ENCODE data around the gene ZFP90.

ZFP90 gene

DNA sequence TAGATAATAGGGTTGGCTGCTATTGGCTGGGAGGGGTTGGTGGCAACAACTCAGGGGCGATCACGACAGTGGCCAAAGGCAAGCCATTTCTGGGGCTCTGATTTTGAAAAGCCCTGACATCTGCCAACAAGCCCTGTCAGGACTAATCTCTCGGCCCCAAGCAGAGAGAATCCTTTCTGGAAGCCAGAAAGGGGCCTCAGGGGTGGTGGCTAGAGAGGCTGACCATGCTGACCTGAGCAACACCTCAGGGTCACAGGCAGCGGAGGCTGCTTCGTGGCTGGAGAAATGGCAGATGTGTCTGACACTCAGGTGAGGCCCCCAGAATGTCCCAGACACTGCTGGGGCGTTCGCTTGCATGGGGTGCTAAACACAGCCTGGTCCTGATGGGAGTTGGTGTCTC, 35.0 kb upstream of the ZFP90 start:
- no peak overlapping the region for H3K27ac ChIP-seq
- no peaks in the 10 kb centered on the region for H3K27me3 ChIP-seq (replicated peaks)
- H3K36me3 ChIP-seq (replicated peaks), result no peaks in the 10 kb centered on the region
- in situ Hi-C loops (cut with HindIII; ENCODE audit: low pct_ligation_motif_present, low sequenced_read_pairs), result no loop called here
- H3K4me3 ChIP-seq (ENCODE audit: low read depth, low read length), result no peak overlapping the region
- no peak for DNase-seq
- TF ChIP-seq, protein P1, sequence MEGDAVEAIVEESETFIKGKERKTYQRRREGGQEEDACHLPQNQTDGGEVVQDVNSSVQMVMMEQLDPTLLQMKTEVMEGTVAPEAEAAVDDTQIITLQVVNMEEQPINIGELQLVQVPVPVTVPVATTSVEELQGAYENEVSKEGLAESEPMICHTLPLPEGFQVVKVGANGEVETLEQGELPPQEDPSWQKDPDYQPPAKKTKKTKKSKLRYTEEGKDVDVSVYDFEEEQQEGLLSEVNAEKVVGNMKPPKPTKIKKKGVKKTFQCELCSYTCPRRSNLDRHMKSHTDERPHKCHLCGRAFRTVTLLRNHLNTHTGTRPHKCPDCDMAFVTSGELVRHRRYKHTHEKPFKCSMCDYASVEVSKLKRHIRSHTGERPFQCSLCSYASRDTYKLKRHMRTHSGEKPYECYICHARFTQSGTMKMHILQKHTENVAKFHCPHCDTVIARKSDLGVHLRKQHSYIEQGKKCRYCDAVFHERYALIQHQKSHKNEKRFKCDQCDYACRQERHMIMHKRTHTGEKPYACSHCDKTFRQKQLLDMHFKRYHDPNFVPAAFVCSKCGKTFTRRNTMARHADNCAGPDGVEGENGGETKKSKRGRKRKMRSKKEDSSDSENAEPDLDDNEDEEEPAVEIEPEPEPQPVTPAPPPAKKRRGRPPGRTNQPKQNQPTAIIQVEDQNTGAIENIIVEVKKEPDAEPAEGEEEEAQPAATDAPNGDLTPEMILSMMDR (IDR thresholded peaks at IDR 0.05; ENCODE audit: low read depth, low read length, missing control alignments), result no peak

DNA sequence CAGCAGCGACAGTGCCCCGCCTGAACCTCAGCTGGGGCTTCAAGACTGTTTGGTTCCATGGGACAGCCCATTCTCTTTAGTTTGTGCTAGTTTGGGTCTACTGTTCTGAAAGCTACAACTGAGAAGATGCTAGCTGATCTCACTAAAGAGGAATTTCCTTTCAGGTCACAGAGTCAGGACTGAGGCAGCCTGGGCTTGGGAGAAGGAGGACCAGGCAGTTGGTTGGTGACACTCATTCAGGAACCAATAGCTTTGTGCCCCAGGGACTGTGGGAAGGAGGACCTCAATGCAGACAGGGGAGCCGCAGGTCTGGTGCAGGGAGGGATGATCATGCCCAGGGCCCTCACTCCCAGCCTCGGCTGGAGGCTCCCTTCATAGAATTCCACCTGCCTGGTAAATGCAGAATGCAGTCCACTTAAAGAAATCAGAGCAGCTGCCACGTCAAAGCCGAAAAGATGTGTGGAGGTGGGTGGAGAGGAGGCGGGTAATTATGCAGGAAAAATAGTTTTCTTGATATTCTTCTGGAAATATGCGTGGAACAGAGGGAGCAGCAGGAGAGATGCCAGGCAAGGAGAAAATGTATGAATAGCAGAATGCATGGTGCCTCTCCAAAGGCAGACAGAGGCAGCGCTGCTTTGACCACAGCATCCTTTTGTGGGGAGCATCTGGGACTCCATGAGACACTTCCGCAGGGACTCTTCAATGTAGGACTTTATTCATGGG, 32.6 kb upstream of the ZFP90 start:
- Histone ChIP-seq H3K27me3 (replicated peaks) (no peaks in the 10 kb centered on the region), H3K36me3 (replicated peaks) (no peaks in the 10 kb centered on the region), H3K27ac (no peak overlapping the region), H3K4me3 (ENCODE audit: low read depth, low read length) (no peak overlapping the region)
- peak; percentile 11 for DNase-seq
- TF ChIP-seq, protein P1 (IDR thresholded peaks at IDR 0.05; ENCODE audit: low read depth, low read length, missing control alignments), result no peak
- in situ Hi-C loops (cut with HindIII; ENCODE audit: low pct_ligation_motif_present, low sequenced_read_pairs), result no loop called here

DNA sequence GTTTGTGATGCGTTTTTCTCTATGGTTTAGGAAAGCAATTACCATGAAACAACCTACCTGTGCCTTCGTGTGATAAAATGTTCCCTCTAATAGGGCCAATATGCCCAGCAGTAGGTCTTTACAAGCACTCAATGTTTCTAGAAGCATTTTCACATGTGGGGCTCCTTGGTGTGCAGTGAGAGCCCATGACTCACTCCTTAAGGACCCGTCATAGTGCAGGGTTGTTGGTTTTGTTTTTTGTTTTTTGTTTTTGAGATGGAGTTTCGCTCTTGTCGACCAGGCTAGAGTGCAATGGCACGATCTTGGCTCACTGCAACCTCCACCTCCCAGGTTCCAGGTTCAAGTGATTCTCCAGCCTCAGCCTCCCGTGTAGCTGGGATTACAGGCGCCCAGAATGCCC, 31.1 kb upstream of the ZFP90 start:
- no peak for DNase-seq
- Histone ChIP-seq H3K27me3 (replicated peaks) (no peaks in the 10 kb centered on the region), H3K27ac (no peak overlapping the region), H3K36me3 (replicated peaks) (no peaks in the 10 kb centered on the region), H3K4me3 (ENCODE audit: low read depth, low read length) (no peak overlapping the region)
- TF ChIP-seq, protein P1 (IDR thresholded peaks at IDR 0.05; ENCODE audit: low read depth, low read length, missing control alignments), result no peak
- in situ Hi-C loops (cut with HindIII; ENCODE audit: low pct_ligation_motif_present, low sequenced_read_pairs), result no loop called here

DNA sequence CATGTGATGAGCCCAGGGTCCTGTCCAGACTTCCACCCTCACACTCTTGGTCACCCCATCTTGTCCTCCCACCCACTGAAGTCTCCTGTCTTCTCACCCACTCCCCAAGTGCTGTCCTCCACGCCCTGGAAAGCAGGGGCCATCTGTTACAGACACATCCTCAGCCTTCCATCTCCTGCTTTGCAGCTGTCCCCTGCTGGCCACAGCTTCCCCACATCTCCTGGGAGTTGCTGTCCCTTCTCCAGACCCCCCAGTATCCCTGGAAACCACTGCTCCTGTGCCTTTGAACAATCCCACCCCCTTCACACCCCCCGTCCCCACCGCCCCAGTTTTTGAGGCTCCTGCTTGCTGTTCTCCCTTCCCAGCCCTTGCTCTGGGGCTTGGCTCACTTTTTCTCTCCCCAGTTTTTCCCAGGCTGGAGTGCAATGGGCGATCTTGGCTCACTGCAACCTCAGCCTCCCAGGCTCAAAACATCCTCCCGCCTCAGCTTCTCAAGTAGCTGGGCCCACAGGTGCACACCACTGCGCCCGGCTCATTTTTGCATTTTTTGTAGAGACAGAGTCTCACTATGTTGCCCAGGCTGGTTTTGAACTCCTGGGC, 30.4 kb upstream of the ZFP90 start:
- DNase-seq, result no peak
- no peak overlapping the region for H3K4me3 ChIP-seq (ENCODE audit: low read depth, low read length)
- H3K36me3 ChIP-seq (replicated peaks), result no peaks in the 10 kb centered on the region
- in situ Hi-C loops (cut with HindIII; ENCODE audit: low pct_ligation_motif_present, low sequenced_read_pairs), result no loop called here
- TF ChIP-seq, protein P1 (IDR thresholded peaks at IDR 0.05; ENCODE audit: low read depth, low read length, missing control alignments), result no peak
- no peak overlapping the region for H3K27ac ChIP-seq
- no peaks in the 10 kb centered on the region for H3K27me3 ChIP-seq (replicated peaks)

DNA sequence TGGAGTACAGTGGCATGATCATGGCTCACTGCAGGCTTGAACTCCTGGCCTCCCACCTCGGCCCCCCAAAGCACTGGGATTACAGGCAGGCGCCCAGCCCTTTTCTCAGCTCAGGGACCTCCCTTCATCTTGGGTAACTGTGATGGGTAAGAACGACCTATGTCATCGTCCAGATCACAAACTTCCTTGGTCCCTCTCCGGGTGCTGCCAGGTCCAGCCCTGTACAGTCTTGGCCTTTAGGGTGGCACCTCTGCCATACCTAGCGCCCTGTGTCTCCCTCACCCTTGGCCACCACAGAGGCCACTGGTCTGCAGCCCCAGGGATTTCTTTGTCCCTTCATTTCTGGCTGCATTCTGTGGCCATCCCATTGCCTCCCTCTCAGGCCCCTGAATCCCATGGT, 29.7 kb upstream of the ZFP90 start:
- Histone ChIP-seq H3K36me3 (replicated peaks) (no peaks in the 10 kb centered on the region), H3K27ac (no peak overlapping the region), H3K4me3 (ENCODE audit: low read depth, low read length) (no peak overlapping the region), H3K27me3 (replicated peaks) (no peaks in the 10 kb centered on the region)
- TF ChIP-seq, protein P1 (IDR thresholded peaks at IDR 0.05; ENCODE audit: low read depth, low read length, missing control alignments), result no peak
- in situ Hi-C loops (cut with HindIII; ENCODE audit: low pct_ligation_motif_present, low sequenced_read_pairs), result no loop called here
- no peak for DNase-seq

Measured in brain microvascular endothelial cell (primary cell).